ENCODE data around the gene SNW1.

DNA sequence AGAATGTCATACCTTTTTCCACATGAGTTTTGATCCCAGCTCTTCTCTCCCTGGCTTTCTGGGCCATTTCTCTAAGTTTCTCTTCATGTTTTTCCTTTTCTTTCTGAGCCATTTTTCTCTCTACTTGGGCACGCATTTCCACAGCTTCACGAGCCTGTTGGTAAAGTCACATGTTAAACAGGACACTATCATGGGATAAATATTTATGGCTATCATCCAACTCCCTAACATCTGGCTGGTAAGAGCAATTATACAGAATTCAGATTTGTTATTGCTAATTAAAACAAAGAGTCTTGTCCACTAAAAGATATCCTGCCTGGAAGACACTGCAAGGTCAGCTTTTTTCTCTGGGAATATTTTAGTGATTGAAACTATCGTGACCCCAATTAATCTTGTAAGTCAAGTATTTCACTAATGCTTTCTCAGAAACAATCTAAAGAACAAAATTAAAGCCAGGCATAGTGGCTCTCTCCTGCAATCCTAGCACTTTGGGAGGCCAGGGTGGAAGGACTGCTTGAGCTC lies 29.9 kb downstream of the SNW1 start:
- TF ChIP-seq, protein P1, sequence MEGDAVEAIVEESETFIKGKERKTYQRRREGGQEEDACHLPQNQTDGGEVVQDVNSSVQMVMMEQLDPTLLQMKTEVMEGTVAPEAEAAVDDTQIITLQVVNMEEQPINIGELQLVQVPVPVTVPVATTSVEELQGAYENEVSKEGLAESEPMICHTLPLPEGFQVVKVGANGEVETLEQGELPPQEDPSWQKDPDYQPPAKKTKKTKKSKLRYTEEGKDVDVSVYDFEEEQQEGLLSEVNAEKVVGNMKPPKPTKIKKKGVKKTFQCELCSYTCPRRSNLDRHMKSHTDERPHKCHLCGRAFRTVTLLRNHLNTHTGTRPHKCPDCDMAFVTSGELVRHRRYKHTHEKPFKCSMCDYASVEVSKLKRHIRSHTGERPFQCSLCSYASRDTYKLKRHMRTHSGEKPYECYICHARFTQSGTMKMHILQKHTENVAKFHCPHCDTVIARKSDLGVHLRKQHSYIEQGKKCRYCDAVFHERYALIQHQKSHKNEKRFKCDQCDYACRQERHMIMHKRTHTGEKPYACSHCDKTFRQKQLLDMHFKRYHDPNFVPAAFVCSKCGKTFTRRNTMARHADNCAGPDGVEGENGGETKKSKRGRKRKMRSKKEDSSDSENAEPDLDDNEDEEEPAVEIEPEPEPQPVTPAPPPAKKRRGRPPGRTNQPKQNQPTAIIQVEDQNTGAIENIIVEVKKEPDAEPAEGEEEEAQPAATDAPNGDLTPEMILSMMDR (IDR thresholded peaks at IDR 0.05) = no peak
- no peak for TF ChIP-seq POLR2A (IDR thresholded peaks at IDR 0.05)
